DND-41 (cell line): ENCODE results near the gene SYT5.

Experiments
- CTCF ChIP-seq: IDR thresholded peaks from 2 replicates; pipeline ENCODE4 v1.5.1; 2012; ENCODE audit warnings: borderline replicate concordance, low read length, moderate library complexity, mild to moderate bottlenecking; ENCODE audit not compliant: poor library complexity, severe bottlenecking; ENCODE audit errors: extremely low read depth
- EZH2 ChIP-seq: IDR thresholded peaks from 3 replicates; pipeline ENCODE4 v1.6.1; 2012; ENCODE audit warnings: borderline replicate concordance, low read depth, mild to moderate bottlenecking, moderate library complexity, low read length, inconsistent platforms; ENCODE audit not compliant: severe bottlenecking

DNA sequence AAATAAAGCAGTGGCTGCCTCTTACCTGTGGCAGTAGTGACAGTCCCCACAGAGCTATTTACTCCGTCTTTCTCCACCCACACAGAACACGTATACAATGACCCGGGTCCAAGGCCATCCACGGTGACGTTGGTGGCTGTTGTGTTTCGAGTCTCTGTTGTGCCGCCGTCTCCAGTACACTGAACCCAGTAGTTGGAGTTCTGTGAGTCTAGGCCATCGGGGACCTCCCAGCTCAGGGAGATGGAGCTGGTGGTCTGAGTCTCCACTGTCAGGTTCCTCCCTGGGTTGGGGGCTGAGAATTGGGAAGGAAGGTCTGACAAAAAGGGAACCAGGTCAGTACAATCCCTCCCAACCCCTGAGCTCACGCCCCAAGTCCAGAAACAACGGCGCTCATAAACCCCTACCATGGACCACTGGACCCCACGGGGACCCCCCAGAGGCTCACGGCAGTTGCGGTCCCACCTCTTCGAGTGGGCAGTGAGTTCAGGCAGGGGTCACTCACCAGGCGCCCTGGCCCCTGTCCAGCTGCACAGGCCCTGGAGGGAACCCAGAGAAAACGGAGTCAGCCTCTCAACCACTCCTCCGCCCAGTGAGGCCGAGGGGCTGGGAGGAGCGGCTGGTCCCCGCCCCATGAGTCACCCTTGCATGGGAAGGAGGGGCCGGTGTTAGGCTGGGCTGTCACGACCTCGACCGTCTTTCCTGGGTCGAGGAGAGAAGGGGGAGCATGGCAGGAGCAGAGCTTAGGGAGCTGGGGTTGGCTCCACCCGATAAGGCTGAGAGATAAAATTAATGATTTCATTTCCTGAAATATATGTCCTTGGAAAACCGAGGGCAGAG lies 26.8 kb upstream of the SYT5 start:
- TF ChIP-seq CTCF (no peak), EZH2 (no peak)
